Trophoblast cell (in vitro differentiated cells and primary cell): Measurements from ENCODE around the gene PHPT1.

Source experiments
- DNase-seq, 2 donors: peaks; one replicate each; pipeline ENCODE4 v3.0.0-alpha.2; 2016
- H2AFZ ChIP-seq: 2 replicates; pipeline ENCODE4 v1.6.1; 2013; ENCODE audit warnings: low read length, moderate library complexity, mild to moderate bottlenecking; ENCODE audit not compliant: insufficient read depth, poor library complexity
- H2AK5ac ChIP-seq: 2 replicates; pipeline ENCODE4 v1.6.1; 2013; ENCODE audit warnings: mild to moderate bottlenecking, low read length
- H2BK120ac ChIP-seq: 2 replicates; pipeline ENCODE4 v1.6.1; 2013; ENCODE audit warnings: low read length, mild to moderate bottlenecking, moderate library complexity; ENCODE audit not compliant: insufficient read depth, poor library complexity
- H2BK12ac ChIP-seq: 2 replicates; pipeline ENCODE4 v1.6.1; 2013; ENCODE audit warnings: mild to moderate bottlenecking, low read length, moderate library complexity
- H2BK5ac ChIP-seq: 2 replicates; pipeline ENCODE4 v1.6.1; 2013; ENCODE audit warnings: low read length, low read depth, moderate library complexity, mild to moderate bottlenecking; ENCODE audit not compliant: poor library complexity
- H3K14ac ChIP-seq: 2 replicates; pipeline ENCODE4 v1.6.1; 2013; ENCODE audit warnings: mild to moderate bottlenecking, low read length
- H3K18ac ChIP-seq: 2 replicates; pipeline ENCODE4 v1.6.1; 2013; ENCODE audit warnings: mild to moderate bottlenecking, low read length
- H3K23ac ChIP-seq: 2 replicates; pipeline ENCODE4 v1.6.1; 2013; ENCODE audit warnings: low read length
- H3K27ac ChIP-seq: 2 replicates; pipeline ENCODE4 v1.5.1; 2013; ENCODE audit warnings: low read depth, mild to moderate bottlenecking, inconsistent platforms, low read length, moderate library complexity
- H3K27me3 ChIP-seq: 2 replicates; pipeline ENCODE4 v1.6.1; 2013; ENCODE audit warnings: inconsistent platforms, mild to moderate bottlenecking, low read length, moderate library complexity; ENCODE audit not compliant: insufficient read depth
- H3K36me3 ChIP-seq, 2 experiments: 1 replicate in 1 of 2; 2 replicates in 1 of 2; pipeline ENCODE4 v1.6.1; 2013; ENCODE audit warnings: low read length in 2 of 2, mild to moderate bottlenecking in 2 of 2, moderate library complexity in 1 of 2; ENCODE audit not compliant: insufficient read depth in 2 of 2, control insufficient read depth in 1 of 2
- H3K4ac ChIP-seq: 2 replicates; pipeline ENCODE4 v1.6.1; 2013; ENCODE audit warnings: low read depth, mild to moderate bottlenecking, low read length, moderate library complexity
- H3K4me1 ChIP-seq, 2 experiments: 1 replicate in 1 of 2; 2 replicates in 1 of 2; pipeline ENCODE4 v1.6.1; 2013; ENCODE audit warnings: low read length in 2 of 2, mild to moderate bottlenecking in 2 of 2, moderate library complexity in 1 of 2; ENCODE audit not compliant: insufficient read depth in 2 of 2, control insufficient read depth in 1 of 2
- H3K4me2 ChIP-seq: 2 replicates; pipeline ENCODE4 v1.6.1; 2013; ENCODE audit warnings: inconsistent platforms, mild to moderate bottlenecking, low read length, moderate library complexity
- H3K4me3 ChIP-seq: 2 replicates; pipeline ENCODE4 v1.5.1; 2013; ENCODE audit warnings: mild to moderate bottlenecking, low read depth, low read length, inconsistent platforms
- H3K79me1 ChIP-seq: one replicate; pipeline ENCODE4 v1.6.1; 2013; ENCODE audit warnings: low read length
- H3K79me2 ChIP-seq: 2 replicates; pipeline ENCODE4 v1.6.1; 2013; ENCODE audit warnings: low read length, mild to moderate bottlenecking; ENCODE audit not compliant: control insufficient read depth, insufficient read depth, poor library complexity
- H3K9ac ChIP-seq: 2 replicates; pipeline ENCODE4 v1.6.1; 2013; ENCODE audit warnings: mild to moderate bottlenecking, low read length
- H3K9me3 ChIP-seq: 2 replicates; pipeline ENCODE4 v1.6.1; 2013; ENCODE audit warnings: low read depth, mild to moderate bottlenecking, control low read depth, inconsistent platforms, low read length; ENCODE audit not compliant: insufficient read depth
- H4K12ac ChIP-seq: 2 replicates; pipeline ENCODE4 v1.6.1; 2013; ENCODE audit warnings: low read depth, mild to moderate bottlenecking, low read length, moderate library complexity
- H4K8ac ChIP-seq: 2 replicates; pipeline ENCODE4 v1.6.1; 2013; ENCODE audit warnings: low read depth, mild to moderate bottlenecking, low read length, moderate library complexity
- H4K91ac ChIP-seq: one replicate; pipeline ENCODE4 v1.6.1; 2013; ENCODE audit warnings: low read depth, mild to moderate bottlenecking, low read length, moderate library complexity
- WGBS: extraction: QIAGEN DNeasy Blood & Tissue Kit; methylation state at CpG from one replicate; pipeline ENCODE4 v1.1.7; 2013; ENCODE audit warnings: missing lambda C conversion rate; ENCODE audit not compliant: insufficient read length, insufficient coverage; ENCODE audit errors: extremely low coverage; 5-methylcytosine and 5-hydroxymethylcytosine counted together

PHPT1 gene

GRCh38 chr9:136823136-136824046 lies 25.8 kb upstream of the PHPT1 start:
- Histone ChIP-seq H4K8ac (no peak overlapping the region), H4K91ac (no peak overlapping the region), H2BK5ac (no peak overlapping the region), H3K9ac (no peak overlapping the region), H2BK120ac (no peak overlapping the region), H3K27ac (no peak overlapping the region), H3K4ac (no peak overlapping the region), H3K4me2 (no peak overlapping the region), H3K14ac (no peak overlapping the region), H3K36me3 (peaks cover 50% of the 10 kb centered on the region in 2 experiments), H3K79me1 (peaks cover 3% of the 10 kb centered on the region), H3K27me3 (no peaks in the 10 kb centered on the region), H2AK5ac (no peak overlapping the region), H4K12ac (no peak overlapping the region), H2AFZ (no peak overlapping the region), H2BK12ac (no peak overlapping the region), H3K23ac (no peak overlapping the region), H3K18ac (no peak overlapping the region), H3K9me3 (no peaks in the 10 kb centered on the region), H3K4me3 (no peak overlapping the region), H3K79me2 (peaks cover 7% of the 10 kb centered on the region), H3K4me1 (peaks cover 10 to 13% of the 10 kb centered on the region in 2 experiments)
- no peak for DNase-seq
- no CpG with 5 or more reads among the region's 30 CpGs for WGBS

DNA sequence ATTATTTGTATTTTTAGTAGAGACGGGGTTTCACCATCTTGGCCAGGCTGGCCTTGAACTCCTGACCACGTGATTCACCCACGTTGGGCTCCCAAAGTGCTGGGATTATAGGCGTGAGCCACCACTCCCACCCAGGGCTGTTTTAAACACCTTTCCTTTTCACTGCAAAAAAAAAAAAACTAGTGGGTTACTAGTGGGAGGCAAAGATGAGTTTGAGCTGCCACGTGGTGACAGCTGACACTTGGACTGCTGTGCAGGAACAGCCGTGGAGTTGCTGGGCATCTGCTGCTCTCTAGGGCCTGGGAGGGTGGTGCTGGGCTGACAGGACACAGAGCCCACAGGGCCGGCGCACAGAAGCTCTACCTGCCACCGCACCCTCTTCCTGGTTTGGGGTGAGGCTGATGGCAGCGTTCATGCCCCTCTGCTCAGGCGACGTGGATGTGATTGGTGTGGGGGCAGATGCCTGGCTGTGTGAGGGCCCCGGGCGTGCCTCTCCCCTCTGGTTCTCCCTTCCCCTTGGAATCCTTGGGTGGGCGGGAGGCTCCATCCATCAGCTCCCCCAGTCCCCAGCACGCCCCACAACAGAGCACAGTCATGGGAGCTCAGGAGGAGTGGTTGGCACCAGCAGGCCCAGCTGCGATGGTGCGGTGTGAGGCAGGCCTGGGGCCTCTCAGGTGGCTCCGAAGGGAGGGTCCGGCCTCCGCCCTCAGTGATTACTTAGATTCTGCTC lies 24.5 kb upstream of the PHPT1 start:
- Histone ChIP-seq H4K91ac (no peak overlapping the region), H3K4me2 (no peak overlapping the region), H3K4me3 (no peak overlapping the region), H4K12ac (no peak overlapping the region), H3K27me3 (no peaks in the 10 kb centered on the region), H2BK12ac (no peak overlapping the region), H3K4me1 (peaks cover 10 to 13% of the 10 kb centered on the region in 2 experiments), H3K36me3 (peaks cover 61 to 63% of the 10 kb centered on the region in 2 experiments), H3K9me3 (no peaks in the 10 kb centered on the region), H3K27ac (no peak overlapping the region), H2AFZ (no peak overlapping the region), H2BK120ac (no peak overlapping the region), H3K79me2 (peaks cover 7% of the 10 kb centered on the region), H3K18ac (no peak overlapping the region), H3K79me1 (peaks cover 3% of the 10 kb centered on the region), H4K8ac (no peak overlapping the region), H2AK5ac (no peak overlapping the region), H3K23ac (no peak overlapping the region), H2BK5ac (no peak overlapping the region), H3K4ac (no peak overlapping the region), H3K9ac (no peak overlapping the region), H3K14ac (no peak overlapping the region)
- no CpG with 5 or more reads among the region's 21 CpGs for WGBS
- DNase-seq, result no peak

DNA sequence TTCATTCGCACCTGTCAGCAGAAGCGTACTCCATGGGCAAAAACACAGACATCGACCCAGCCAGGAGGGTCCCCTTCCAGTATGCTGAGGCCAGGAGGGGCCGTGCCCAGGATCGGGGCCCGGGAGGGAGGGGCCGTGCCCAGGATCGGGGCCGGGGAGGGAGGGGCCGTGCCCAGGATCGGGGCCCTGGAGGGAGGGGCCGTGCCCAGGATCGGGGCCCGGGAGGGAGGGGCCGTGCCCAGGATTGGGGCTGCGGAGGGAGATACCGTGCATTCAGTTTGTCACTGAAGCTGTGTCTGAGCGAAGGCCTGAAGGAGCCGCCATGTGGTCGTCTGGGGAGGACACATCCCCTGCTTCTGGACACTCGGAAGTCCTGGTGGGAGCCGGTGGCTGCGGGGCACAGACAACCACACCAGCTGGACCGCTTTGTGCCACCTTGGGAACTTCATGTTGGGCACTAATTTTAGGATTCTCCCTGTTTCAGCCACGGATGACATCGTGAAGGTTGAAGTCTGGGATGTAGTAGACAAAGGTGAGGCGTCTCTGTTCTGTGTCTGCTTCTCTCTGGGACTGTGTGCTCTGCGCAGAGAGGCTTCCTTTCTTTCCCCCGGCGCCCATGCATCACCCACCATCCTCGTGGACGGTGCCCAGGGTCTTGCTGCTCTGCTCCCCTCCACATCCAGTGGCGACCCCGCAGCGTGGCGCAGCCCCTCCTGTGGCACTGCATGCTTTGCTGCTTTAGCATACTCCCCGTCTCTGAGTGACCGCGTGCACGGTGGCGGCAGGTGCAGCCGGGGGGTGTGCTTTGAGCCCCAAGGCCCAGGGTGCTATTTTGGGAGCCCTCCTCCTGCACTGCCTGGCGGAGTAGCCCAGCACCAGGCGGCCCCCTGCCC lies 23.7 kb upstream of the PHPT1 start:
- no peak overlapping the region for H4K12ac ChIP-seq
- peaks cover 10 to 13% of the 10 kb centered on the region in 2 experiments for H3K4me1 ChIP-seq
- H3K14ac ChIP-seq, result no peak overlapping the region
- no peak overlapping the region for H3K27ac ChIP-seq
- no peak for DNase-seq
- peaks cover 3% of the 10 kb centered on the region for H3K79me1 ChIP-seq
- no peak overlapping the region for H3K4me3 ChIP-seq
- H3K9me3 ChIP-seq, result no peaks in the 10 kb centered on the region
- no peak overlapping the region for H3K23ac ChIP-seq
- no peak overlapping the region for H2AK5ac ChIP-seq
- no peaks in the 10 kb centered on the region for H3K27me3 ChIP-seq
- no CpG with 5 or more reads among the region's 44 CpGs for WGBS
- no peak overlapping the region for H2BK12ac ChIP-seq
- H3K4me2 ChIP-seq, result no peak overlapping the region
- no peak overlapping the region for H3K4ac ChIP-seq
- H3K18ac ChIP-seq, result no peak overlapping the region
- H4K8ac ChIP-seq, result no peak overlapping the region
- no peak overlapping the region for H2BK5ac ChIP-seq
- no peak overlapping the region for H4K91ac ChIP-seq
- H2BK120ac ChIP-seq, result no peak overlapping the region
- H3K36me3 ChIP-seq, result peaks cover 70 to 72% of the 10 kb centered on the region in 2 experiments
- H3K79me2 ChIP-seq, result peaks cover 7% of the 10 kb centered on the region
- no peak overlapping the region for H2AFZ ChIP-seq
- no peak overlapping the region for H3K9ac ChIP-seq

GRCh38 chr9:136826188-136826541 lies 23.0 kb upstream of the PHPT1 start:
- DNase-seq, result no peak
- H4K8ac ChIP-seq, result no peak overlapping the region
- H2AFZ ChIP-seq, result no peak overlapping the region
- H3K23ac ChIP-seq, result no peak overlapping the region
- no peaks in the 10 kb centered on the region for H3K9me3 ChIP-seq
- no peaks in the 10 kb centered on the region for H3K27me3 ChIP-seq
- peaks cover 5% of the 10 kb centered on the region for H3K79me2 ChIP-seq
- peaks cover 76 to 78% of the 10 kb centered on the region in 2 experiments for H3K36me3 ChIP-seq
- H4K12ac ChIP-seq, result no peak overlapping the region
- H3K79me1 ChIP-seq, result peaks cover 2% of the 10 kb centered on the region
- no peak overlapping the region for H3K4me2 ChIP-seq
- H2BK5ac ChIP-seq, result no peak overlapping the region
- no peak overlapping the region for H3K4me3 ChIP-seq
- no peak overlapping the region for H3K4ac ChIP-seq
- H2AK5ac ChIP-seq, result no peak overlapping the region
- H3K18ac ChIP-seq, result no peak overlapping the region
- H4K91ac ChIP-seq, result no peak overlapping the region
- H2BK12ac ChIP-seq, result no peak overlapping the region
- H2BK120ac ChIP-seq, result no peak overlapping the region
- H3K27ac ChIP-seq, result no peak overlapping the region
- peaks cover 6 to 8% of the 10 kb centered on the region in 2 experiments for H3K4me1 ChIP-seq
- H3K14ac ChIP-seq, result no peak overlapping the region
- H3K9ac ChIP-seq, result no peak overlapping the region
- no CpG with 5 or more reads among the region's 17 CpGs for WGBS
